ENCODE data around the gene EXOG.

DNA sequence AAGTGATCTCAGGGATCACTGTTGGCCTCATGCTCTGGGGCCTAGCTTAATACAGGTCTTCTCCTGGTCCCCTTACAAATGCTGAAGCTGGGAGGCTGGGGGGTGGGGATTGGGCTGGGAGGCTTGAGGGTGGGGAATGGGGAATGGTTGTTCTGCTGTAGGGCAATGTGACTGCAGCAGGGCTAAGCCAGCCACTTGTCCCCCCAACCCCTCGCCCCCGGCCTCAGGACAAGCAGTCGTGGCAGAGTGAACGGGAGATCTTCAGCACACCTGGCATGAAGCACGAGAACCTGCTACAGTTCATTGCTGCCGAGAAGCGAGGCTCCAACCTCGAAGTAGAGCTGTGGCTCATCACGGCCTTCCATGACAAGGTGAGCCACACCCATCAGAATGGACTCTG, 17.2 kb upstream of the EXOG start:
- TF ChIP-seq POLR2AphosphoS5 (IDR thresholded peaks at IDR 0.05) (no peak), EP300 (IDR thresholded peaks at IDR 0.05; ENCODE audit: low read depth) (no peak), POLR2A (IDR thresholded peaks at IDR 0.05) (no peak)
- TF ChIP-seq, protein P1, sequence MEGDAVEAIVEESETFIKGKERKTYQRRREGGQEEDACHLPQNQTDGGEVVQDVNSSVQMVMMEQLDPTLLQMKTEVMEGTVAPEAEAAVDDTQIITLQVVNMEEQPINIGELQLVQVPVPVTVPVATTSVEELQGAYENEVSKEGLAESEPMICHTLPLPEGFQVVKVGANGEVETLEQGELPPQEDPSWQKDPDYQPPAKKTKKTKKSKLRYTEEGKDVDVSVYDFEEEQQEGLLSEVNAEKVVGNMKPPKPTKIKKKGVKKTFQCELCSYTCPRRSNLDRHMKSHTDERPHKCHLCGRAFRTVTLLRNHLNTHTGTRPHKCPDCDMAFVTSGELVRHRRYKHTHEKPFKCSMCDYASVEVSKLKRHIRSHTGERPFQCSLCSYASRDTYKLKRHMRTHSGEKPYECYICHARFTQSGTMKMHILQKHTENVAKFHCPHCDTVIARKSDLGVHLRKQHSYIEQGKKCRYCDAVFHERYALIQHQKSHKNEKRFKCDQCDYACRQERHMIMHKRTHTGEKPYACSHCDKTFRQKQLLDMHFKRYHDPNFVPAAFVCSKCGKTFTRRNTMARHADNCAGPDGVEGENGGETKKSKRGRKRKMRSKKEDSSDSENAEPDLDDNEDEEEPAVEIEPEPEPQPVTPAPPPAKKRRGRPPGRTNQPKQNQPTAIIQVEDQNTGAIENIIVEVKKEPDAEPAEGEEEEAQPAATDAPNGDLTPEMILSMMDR (IDR thresholded peaks at IDR 0.05): no peak
